Naive thymus-derived CD8-positive, alpha-beta T cell (primary cell): Measurements from ENCODE around the gene ZNF24. TPM values are rescaled to one million over a fixed set of nuclear protein-coding genes. Genes with fewer than 3 reads are reported as not detected.

Source experiments
- ATAC-seq, 2 donors: fragments of 150-1000 bp; cut with Tn5 transposase in 1 of 2; sonication (Bioruptor Pico), chemical (Tn5 transposase) in 1 of 2; 1 replicate in 1 of 2; 2 replicates in 1 of 2; pipeline ENCODE4 v1.10.0; 2021; ENCODE audit warnings: mild to moderate bottlenecking in 2 of 2, moderate library complexity in 2 of 2
- POLR2A ChIA-PET: fragments of 350-600 bp; sonication (Branson Sonifier 250); formaldehyde crosslinking; loops from one replicate; lab custom pipeline; 2021; ENCODE audit warnings: antibody characterized with exemption; lab: Charles Lee
- DNase-seq, 10 donors: peaks; one replicate each; pipeline versions ENCODE4 v3.0.0 to v3.0.0-alpha.2; 2020 to 2022
- H3K27ac Mint-ChIP-seq, 10 donors: one replicate each; pipeline ENCODE4 v1.8.0; 2020 to 2022; ENCODE audit warnings: mild to moderate bottlenecking in 10 of 10, mixed read lengths in 10 of 10, moderate library complexity in 4 of 10, inconsistent platforms in 1 of 10
- H3K27me3 Mint-ChIP-seq, 5 donors: one replicate each; pipeline ENCODE4 v1.8.0; 2021 to 2022; ENCODE audit warnings: mixed read lengths in 5 of 5
- H3K36me3 Mint-ChIP-seq, 3 donors: one replicate each; pipeline ENCODE4 v1.8.0; 2020 to 2022; ENCODE audit warnings: mixed read lengths in 3 of 3, mild to moderate bottlenecking in 2 of 3, inconsistent platforms in 1 of 3
- H3K4me1 Mint-ChIP-seq, 4 donors: one replicate each; pipeline ENCODE4 v1.8.0; 2021 to 2022; ENCODE audit warnings: mixed read lengths in 4 of 4
- H3K4me3 Mint-ChIP-seq, 10 donors: one replicate each; pipeline ENCODE4 v1.8.0; 2020 to 2022; ENCODE audit warnings: mild to moderate bottlenecking in 10 of 10, mixed read lengths in 10 of 10, moderate library complexity in 6 of 10, inconsistent platforms in 1 of 10
- H3K9me3 Mint-ChIP-seq, 9 donors: one replicate each; pipeline ENCODE4 v1.8.0; 2020 to 2022; ENCODE audit warnings: mixed read lengths in 9 of 9, mild to moderate bottlenecking in 3 of 9, inconsistent platforms in 1 of 9, moderate library complexity in 1 of 9
- polyA plus RNA-seq, 3 donors: library from polyadenylated mRNA; unstranded; fragments of 300-500 nt; fragmentation: Illumina TruSeq; gene quantifications; one replicate each; pipeline ENCODE4 v1.2.3, GENCODE V29; 2021
- total RNA-seq, 8 experiments: library from RNA in 2 of 8; stranded (reverse) in 2 of 8; gene quantifications; one replicate each; pipeline ENCODE4 v1.2.3 and lab custom pipeline; 2021 to 2026

ZNF24 gene
- total RNA-seq (100 to 1,000 TPM; 103 to 109 TPM), polyA plus RNA-seq (10 to 100 TPM; 78.0 to 92.9 (median 90.2) TPM), total RNA-seq (lab: John Stamatoyannopoulos, UW) (153 to 298 (median 223) reads per million in 6 experiments)

GRCh38 chr18:35343936-35344735 is at the start of gene ZNF24:
Gene ZNF24 (minus strand): TSS chr18:35344420. CDS start chr18:35340650, 3,770 bp downstream.
- Mint-ChIP-seq H3K4me3 (peak within 1 kb of the TSS; percentile 95 to 100 (median 98)), H3K27me3 (no peaks in the 10 kb centered on the region), H3K36me3 (peaks cover 0 to 24% (median 9%) of the 10 kb centered on the region in 3 donors), H3K9me3 (no peaks in the 10 kb centered on the region), H3K4me1 (peaks cover 19 to 65% (median 48%) of the 10 kb centered on the region in 4 donors), H3K27ac (peak within 1 kb of the TSS; percentile 92 to 99 (median 98))
- ATAC-seq (peak; percentile 84 to 87), DNase-seq (peak; percentile 86 to 96 (median 90))
- POLR2A ChIA-PET, result interaction anchor here (0.6 to 3.5 kb wide), 16 partner anchors 11 to 785 kb away, joined by 3 to 29 read pairs (median 4); partner anchors contain the start of genes INO80C, MAPRE2, RMP24 and SLC39A6

- Mint-ChIP-seq H3K4me1 (no peaks in the 10 kb centered on the region), H3K27me3 (peaks cover 7 to 24% (median 11%) of the 10 kb centered on the region in 5 donors), H3K9me3 (peaks cover 0 to 4% (median 0%) of the 10 kb centered on the region in 9 donors), H3K4me3 (no peak overlapping the region), H3K36me3 (no peaks in the 10 kb centered on the region), H3K27ac (no peak overlapping the region)
- POLR2A ChIA-PET, result no interaction called here
- DNase-seq, result no peak
- ATAC-seq, result no peak
Observed at GRCh38 chr18:35393716-35394115, 49.5 kb upstream of the ZNF24 start.

GRCh38 chr18:35392375-35392774 is 48.2 kb upstream of the ZNF24 start:
- Mint-ChIP-seq H3K27me3 (peaks cover 3 to 27% (median 11%) of the 10 kb centered on the region in 5 donors), H3K36me3 (no peaks in the 10 kb centered on the region), H3K4me1 (no peaks in the 10 kb centered on the region), H3K27ac (no peak overlapping the region), H3K4me3 (no peak overlapping the region), H3K9me3 (peaks cover 0 to 4% (median 0%) of the 10 kb centered on the region in 9 donors)
- POLR2A ChIA-PET, result no interaction called here
- ATAC-seq (no peak), DNase-seq (no peak)

- Mint-ChIP-seq H3K4me3 (no peak overlapping the region), H3K27ac (no peak overlapping the region), H3K9me3 (peaks cover 0 to 4% (median 0%) of the 10 kb centered on the region in 9 donors), H3K27me3 (peaks cover 3 to 35% (median 11%) of the 10 kb centered on the region in 5 donors), H3K36me3 (no peaks in the 10 kb centered on the region), H3K4me1 (peaks cover 2 to 8% (median 6%) of the 10 kb centered on the region in 4 donors)
- ATAC-seq, result no peak
- POLR2A ChIA-PET, result no interaction called here
- DNase-seq, result no peak
Observed at GRCh38 chr18:35390951-35391700, 46.9 kb upstream of the ZNF24 start.

DNA sequence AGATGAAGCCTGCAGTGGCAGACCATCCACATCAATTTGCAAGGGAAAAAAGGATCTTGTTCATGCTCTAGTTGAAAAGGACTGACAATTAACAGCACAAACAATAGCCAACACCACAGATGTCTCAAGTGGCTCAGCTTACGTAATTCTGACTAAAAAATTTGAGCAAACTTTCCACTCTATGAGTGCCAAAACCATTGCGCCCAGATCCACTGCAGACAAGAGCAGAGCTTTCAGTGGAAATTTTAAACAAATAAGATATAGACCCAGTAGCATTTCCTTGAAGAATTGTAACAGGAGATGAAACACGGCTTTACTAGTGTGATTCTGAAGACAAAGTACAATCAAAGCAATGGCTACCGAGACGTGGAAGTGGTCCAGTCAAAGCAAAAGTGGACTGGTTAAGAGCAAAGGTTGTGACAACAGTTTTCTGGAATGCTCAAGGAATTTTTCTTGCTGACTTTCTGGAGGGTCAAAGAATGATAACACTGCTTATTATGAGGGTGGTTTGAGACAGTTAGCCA is 44.9 kb upstream of the ZNF24 start:
- Mint-ChIP-seq H3K27me3 (peaks cover 7 to 43% (median 14%) of the 10 kb centered on the region in 5 donors), H3K27ac (no peak overlapping the region), H3K36me3 (no peaks in the 10 kb centered on the region), H3K4me3 (no peak overlapping the region), H3K9me3 (peaks cover 0 to 4% (median 0%) of the 10 kb centered on the region in 9 donors), H3K4me1 (peaks cover 2 to 8% (median 6%) of the 10 kb centered on the region in 4 donors)
- POLR2A ChIA-PET, result no interaction called here
- ATAC-seq (no peak), DNase-seq (no peak)

DNA sequence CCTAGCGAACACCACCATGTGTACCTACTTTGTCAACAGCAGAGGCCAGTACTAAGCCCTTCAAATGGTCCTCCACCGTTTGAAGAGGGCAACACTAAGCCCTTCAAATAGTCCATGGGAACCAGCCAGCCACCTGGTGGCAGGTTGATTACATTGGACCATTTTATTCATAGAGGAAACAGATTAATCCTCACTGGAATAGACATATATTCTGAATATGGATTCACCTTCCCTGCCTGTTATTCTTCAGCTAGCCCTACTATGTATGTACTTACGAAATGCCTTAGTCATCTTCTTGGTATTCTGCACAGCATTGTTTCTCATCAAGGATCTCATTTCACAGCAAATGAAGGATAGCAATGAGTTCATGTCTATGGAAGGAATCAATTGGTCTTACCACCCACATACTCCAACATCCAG is 42.9 kb upstream of the ZNF24 start:
- peak; percentile 37 to 53 for ATAC-seq
- DNase-seq, result no peak
- peaks cover 8 to 45% (median 14%) of the 10 kb centered on the region in 5 donors for H3K27me3 Mint-ChIP-seq
- no peak overlapping the region for H3K27ac Mint-ChIP-seq
- no peaks in the 10 kb centered on the region for H3K9me3 Mint-ChIP-seq
- POLR2A ChIA-PET, result no interaction called here
- H3K36me3 Mint-ChIP-seq, result no peaks in the 10 kb centered on the region
- no peak overlapping the region for H3K4me3 Mint-ChIP-seq
- peaks cover 2 to 8% (median 6%) of the 10 kb centered on the region in 4 donors for H3K4me1 Mint-ChIP-seq

DNA sequence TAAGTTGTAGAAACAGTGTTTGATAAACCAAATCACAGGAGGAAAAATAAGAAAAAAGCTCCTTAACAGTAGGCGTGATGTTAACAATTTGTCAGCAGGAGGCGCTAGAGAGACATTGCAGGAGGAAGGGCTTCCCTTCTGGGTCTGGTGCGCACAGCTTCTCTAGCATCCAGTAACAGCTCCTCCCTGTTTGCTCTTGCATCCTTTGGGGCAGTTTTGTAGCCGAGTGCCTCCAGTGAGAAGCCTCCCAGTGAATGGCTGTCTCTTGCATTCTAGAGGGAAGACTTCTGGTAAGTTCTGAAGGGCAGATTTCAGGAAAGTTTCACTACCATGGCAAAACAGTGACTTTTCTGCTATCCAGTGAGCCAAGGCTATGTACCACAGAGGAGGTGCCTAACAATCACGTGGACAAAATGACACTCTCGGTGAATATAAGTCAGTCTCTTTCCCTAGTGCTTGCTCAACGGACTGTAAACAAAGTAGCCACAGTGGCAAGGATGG is 42.4 kb upstream of the ZNF24 start:
- ATAC-seq (peak; percentile 97), DNase-seq (peak; percentile 29 to 83 (median 60))
- H3K27ac Mint-ChIP-seq, result no peak overlapping the region
- H3K9me3 Mint-ChIP-seq, result no peaks in the 10 kb centered on the region
- H3K4me3 Mint-ChIP-seq, result no peak overlapping the region
- H3K4me1 Mint-ChIP-seq, result peaks cover 2 to 8% (median 6%) of the 10 kb centered on the region in 4 donors
- H3K27me3 Mint-ChIP-seq, result peaks cover 8 to 45% (median 14%) of the 10 kb centered on the region in 5 donors
- POLR2A ChIA-PET, result no interaction called here
- no peaks in the 10 kb centered on the region for H3K36me3 Mint-ChIP-seq

DNA sequence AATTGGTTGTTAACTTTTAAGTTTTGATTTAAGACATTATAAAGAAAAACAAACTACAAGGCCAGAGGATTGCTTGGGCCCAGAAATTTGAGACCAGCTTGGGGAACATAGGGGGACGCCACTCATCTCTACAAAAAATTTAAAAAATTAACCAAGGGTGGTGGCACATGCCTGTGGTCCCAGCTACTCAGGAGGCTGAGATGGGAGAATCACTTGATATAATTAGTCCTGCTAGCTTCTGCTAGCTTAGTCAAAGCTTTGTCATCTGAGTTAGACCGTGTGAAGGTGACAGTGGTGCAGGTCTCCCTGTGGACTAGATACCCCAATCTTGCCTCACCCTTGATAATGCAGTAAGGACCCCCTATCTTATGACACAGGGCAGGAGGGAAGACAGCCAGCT is 38.9 kb upstream of the ZNF24 start:
- Mint-ChIP-seq H3K27ac (no peak overlapping the region), H3K36me3 (no peaks in the 10 kb centered on the region), H3K4me1 (peaks cover 2 to 8% (median 7%) of the 10 kb centered on the region in 4 donors), H3K27me3 (peaks cover 5 to 25% (median 12%) of the 10 kb centered on the region in 5 donors), H3K9me3 (no peaks in the 10 kb centered on the region), H3K4me3 (no peak overlapping the region)
- DNase-seq (no peak), ATAC-seq (no peak)
- POLR2A ChIA-PET, result no interaction called here

DNA sequence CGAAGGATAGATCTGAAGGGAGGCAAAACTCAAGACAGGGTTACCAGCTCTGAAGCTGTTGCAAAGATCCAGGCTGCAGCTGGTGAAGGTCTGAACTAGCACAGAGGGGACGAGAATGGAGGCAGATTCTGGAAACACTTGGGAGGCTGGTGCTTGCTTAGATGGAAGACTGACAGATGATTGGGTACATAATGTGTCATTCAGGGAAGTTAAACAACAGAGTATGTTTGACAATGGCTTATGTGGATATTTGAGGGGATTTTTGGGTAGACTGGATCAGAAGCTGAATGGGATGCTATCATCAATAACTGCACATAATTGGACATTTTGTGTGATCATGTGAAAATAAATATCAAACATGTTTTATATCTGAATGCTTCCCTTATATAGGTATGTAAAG is 35.2 kb upstream of the ZNF24 start:
- peak overlapping the region in 1 of 10 donors; percentile 5 for H3K4me3 Mint-ChIP-seq
- peaks cover 0 to 5% (median 1%) of the 10 kb centered on the region in 5 donors for H3K27me3 Mint-ChIP-seq
- DNase-seq (no peak), ATAC-seq (no peak)
- H3K4me1 Mint-ChIP-seq, result peaks cover 5 to 13% (median 9%) of the 10 kb centered on the region in 4 donors
- H3K9me3 Mint-ChIP-seq, result no peaks in the 10 kb centered on the region
- POLR2A ChIA-PET, result no interaction called here
- H3K27ac Mint-ChIP-seq, result no peak overlapping the region
- no peaks in the 10 kb centered on the region for H3K36me3 Mint-ChIP-seq

GRCh38 chr18:35378574-35378896 is 34.3 kb upstream of the ZNF24 start:
- DNase-seq, result no peak
- Mint-ChIP-seq H3K9me3 (no peaks in the 10 kb centered on the region), H3K4me3 (peak overlapping the region in 6 of 10 donors; percentile 9 to 52 (median 26)), H3K36me3 (no peaks in the 10 kb centered on the region), H3K4me1 (peaks cover 5 to 13% (median 9%) of the 10 kb centered on the region in 4 donors), H3K27me3 (no peaks in the 10 kb centered on the region), H3K27ac (peak overlapping the region in 3 of 10 donors; percentile 8 to 38 (median 20))
- POLR2A ChIA-PET, result no interaction called here
- ATAC-seq, result no peak

- peak overlapping the region in 8 of 10 donors; percentile 16 to 89 (median 50) for H3K27ac Mint-ChIP-seq
- no peaks in the 10 kb centered on the region for H3K9me3 Mint-ChIP-seq
- peak overlapping the region; percentile 78 to 93 (median 82) for H3K4me3 Mint-ChIP-seq
- H3K36me3 Mint-ChIP-seq, result no peaks in the 10 kb centered on the region
- no peaks in the 10 kb centered on the region for H3K27me3 Mint-ChIP-seq
- H3K4me1 Mint-ChIP-seq, result peaks cover 5 to 13% (median 9%) of the 10 kb centered on the region in 4 donors
- no peak for ATAC-seq
- POLR2A ChIA-PET, result interaction anchor here (1.1 kb wide), 1 partner anchor 34 kb away, joined by 3 read pairs; the partner anchor contains the start of gene ZNF24
- DNase-seq, result no peak
Observed at GRCh38 chr18:35377875-35378573, 33.8 kb upstream of the ZNF24 start.
